Activated CD4-positive, alpha-beta T cell treated with anti-CD3 and anti-CD28 coated beads, Interleukin-2, amount 50 U/mL, for 48 hours (primary cell): Measurements from ENCODE around the gene CASZ1.

ENCODE experiments used
- DNase-seq, 2 experiments: peaks; one replicate each; pipeline ENCODE4 v3.0.0-alpha.2; 2020

Gene CASZ1

GRCh38 chr1:10648689-10649516 is 147.5 kb downstream of the CASZ1 start:
- no peak for DNase-seq

DNA sequence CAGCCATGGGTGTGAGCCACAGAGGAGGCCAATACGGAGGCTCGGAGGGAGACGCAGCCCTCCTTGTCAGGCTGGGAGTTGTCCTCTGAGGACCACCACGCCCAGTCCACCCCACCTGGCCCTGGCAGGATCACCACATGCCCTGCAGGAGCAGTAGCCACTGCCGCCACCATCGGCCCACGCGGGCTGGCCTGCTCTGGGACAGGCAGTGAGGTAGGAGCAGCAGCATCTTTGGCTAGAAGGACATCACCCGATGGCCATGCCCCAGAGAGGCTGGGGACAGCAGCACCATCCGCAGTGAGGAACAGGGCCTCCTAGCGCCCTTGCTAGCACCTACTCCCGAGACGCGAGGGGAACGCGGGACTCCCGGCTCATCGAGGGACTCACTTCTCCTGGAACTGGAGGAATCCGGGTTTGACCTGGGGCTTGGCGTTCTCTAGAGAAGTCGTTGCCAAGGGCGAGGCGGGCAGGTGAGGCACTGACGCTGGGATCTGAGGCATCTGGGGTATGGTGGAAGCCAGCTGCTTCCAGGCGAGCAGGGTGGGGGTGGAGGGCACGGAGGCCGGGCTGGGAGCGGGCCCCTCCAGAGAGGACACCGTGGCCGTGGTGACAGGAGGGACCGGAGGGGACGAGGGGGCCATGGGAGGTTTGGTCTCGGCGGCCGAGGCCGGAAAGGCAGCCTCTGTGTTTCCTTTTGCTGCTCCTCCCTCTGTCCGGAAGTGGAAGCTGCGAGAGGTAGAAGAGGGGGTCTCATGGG is 148.9 kb downstream of the CASZ1 start:
- no peak for DNase-seq

DNA sequence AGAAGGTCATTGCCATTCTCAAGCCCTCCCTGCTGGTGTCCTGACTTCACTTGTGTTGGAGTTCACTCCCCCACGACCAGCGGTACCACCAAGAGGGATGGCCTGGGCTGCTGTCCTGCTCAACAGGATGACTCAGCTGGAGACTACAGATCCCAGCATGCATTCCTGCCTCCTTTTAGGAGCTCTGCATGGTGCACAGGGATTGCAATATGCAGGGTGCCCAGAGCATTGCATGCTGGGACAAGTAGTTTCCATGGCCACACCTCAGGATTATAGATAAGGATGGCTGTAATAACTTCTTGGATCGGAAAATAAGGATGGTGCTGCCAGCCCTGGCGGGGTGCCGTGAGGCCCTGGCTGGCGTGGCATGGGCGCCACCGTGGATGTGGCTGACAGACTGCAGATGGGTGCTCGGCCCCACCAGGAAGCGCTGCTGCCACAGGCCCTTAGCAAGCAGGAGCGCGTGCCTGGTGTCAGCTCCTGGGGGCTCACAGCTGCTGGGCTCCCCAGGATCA is 150.0 kb downstream of the CASZ1 start:
- no peak for DNase-seq

DNA sequence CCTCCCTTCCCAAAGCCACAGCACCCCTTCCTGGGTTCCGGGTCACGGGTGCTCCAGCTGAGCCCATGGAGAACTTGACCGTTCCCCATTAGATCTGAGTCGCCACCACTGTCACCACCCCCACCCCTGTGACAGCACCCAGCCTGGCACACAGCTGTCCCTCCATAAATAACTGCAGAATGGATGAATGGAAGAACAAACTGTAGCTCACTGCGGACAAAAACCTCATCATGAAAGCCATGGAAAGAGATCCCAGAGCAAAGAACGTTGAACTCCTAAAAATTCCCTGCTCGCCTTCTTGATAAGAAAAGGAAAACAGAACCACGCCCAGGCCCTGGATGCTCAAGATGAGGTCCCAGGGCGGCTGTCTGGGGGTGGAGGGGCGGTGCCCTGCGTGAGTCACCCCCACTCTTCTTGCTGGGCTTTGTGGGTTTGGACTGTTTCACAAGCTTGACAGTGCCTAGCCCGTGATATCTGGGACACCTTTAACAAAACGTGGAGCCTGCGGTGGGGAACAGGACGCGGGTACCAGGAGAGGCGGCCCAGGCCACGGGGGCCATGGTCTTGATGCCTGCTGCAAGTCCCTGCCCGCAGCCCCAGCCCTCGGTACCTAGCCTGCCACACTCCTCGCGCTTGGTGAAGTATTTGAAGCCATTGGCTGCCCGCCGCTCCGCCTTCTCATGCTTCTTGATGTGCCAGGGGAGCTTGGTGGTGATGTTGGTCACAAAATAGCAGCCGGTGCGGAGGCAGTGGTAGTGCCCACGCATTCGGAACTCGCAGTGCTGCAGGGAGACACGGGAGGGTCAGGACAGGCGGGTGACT is 151.9 kb downstream of the CASZ1 start:
- peak; percentile 13 to 16 for DNase-seq

- no peak for DNase-seq
Observed at GRCh38 chr1:10643607-10644306, 152.7 kb downstream of the CASZ1 start.

DNA sequence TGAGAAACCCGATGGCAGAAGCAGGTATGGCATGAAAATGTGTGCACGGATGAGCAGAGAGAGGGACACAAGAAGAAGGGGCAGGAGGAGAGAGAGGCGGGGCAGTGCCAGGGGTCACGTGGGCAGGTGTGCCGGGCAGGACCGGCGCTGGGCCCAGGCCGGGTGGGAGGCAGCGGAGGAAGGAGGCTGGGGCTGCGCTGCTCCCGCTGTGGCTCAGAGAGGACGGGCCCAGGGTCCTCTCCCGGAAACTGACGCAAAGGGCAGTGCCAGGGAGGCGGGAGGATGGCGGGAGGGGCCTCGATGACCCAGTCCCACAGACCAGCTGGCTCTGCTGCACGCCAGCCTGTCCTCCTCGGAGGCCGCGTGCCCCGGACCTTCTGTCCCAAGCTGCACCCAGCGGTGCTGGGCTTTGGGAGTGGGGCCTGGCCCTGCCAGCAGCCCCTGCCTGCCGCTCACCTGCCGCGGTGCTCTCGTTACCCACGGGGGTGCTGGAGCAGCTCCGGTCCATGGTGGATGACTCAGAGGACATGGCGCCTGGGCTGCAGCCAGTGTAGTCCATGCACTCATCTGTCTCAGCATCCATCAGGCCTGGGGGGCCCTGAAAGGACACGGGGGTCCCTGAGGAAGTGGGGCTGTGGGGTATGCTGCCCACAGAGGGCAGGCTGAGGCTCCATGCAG is 153.9 kb downstream of the CASZ1 start:
- DNase-seq: no peak

DNA sequence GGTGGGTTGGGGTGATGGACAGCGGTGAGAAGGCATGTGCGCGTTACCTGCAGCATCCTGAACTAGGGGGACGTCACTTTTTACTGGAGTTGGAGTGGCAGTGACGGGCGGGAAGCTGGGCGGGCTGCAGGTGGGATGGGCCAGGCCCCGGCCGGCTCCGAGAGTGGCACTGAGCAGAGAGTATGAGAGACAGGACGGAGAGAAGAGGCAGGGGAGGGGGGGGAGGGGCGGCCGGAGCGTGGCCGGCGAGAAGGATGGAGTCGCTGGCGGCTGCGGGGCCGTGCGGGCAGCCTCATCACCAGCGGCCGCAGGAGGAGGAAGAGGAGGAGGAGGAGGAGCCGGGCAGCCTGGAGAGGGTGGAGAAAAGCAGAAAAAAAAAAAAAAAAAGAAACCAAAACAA is 154.5 kb downstream of the CASZ1 start:
- no peak for DNase-seq

DNA sequence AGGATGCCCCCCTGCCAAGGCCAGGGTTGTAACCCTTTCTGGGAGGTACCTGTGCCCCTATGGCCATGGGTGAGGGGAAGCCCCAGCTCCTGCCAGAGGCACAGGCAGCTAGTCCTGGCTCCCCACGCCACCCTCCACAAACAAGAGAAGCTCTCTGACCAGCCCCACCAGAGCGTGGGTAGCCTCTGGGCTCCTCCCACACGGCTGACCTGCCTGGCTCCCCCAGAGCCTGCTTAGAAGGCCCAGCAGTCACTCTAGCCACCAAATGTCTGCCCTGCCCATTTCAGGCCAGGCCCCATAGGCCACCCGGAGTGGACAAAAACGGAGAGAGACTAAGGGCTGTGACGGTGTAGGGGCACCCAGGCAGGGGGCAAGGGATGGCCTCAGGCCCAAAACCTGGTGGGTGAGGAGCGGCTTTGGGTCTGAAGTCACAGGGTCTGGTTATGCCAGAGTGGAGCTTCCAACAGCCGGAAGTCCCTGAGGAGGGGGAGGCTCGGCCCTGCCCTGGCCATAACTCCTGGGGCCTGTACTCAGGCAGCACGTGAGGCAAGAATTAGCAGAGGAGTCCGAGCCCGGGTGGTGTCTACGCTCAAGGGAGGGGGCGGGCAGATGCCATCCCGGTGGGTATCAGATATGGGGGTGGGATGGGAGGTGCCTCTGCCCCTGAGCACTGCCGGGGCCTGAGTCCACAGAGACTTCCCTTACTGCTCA is 155.4 kb downstream of the CASZ1 start:
- DNase-seq: no peak

- no peak for DNase-seq
Observed at GRCh38 chr1:10639775-10640578, 156.5 kb downstream of the CASZ1 start.

GRCh38 chr1:10639011-10639774 is 157.3 kb downstream of the CASZ1 start:
- DNase-seq: no peak

GRCh38 chr1:10638559-10639005 is 157.9 kb downstream of the CASZ1 start:
- no peak for DNase-seq

DNA sequence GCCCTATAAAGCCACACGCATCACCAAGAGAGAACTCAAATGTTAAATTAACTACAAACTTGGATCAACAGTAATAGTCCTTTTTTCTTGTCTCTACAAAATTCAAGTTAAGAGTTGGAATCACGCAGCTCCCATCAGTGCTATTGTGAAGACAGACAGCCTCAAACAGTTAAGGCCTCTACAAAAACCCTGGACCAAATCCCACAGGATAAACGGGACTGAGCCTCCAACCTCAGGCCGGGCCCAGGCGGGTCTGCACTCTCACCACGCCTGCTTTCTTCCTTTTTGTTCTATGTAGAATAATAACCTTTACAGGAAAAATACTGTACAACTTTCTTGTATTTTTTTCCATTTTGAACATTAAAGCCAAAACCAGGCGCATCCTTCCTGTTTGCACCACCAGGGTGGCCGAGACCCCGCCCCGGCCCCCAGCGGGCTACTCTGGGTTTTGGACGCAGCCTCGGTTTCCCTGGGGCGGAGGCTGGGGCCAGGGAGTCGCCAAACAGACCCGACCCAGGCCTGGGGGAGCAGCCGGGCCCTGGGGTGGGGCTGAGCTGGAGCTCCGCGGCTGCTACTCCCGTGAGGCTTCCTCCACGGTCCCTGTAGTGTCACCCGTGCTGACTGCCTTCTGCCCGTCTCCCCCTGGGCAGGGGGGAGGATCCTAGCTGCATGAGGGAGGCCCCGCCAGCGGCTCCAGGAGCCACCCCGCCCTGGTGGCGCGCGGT is 158.4 kb downstream of the CASZ1 start:
- no peak for DNase-seq

DNA sequence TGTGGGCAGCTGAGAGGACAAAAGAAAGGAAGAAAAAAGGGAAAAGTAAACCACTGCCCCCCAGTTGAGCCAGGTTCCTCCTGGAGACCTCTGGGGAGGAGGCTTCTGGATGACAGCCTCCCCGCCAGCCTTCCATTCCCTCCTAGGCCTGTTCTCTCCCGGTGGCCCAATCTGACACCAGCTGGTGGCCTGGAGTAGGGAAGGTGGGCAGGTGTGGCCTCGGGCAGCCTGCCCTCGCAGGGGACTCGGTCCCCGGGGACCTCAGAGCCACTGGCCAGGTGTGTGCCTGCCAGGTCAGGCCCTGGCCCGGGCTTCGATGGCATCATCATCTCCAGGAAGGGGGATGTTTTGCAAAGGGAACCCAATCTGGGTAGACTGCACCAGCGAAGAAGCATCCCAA is 159.0 kb downstream of the CASZ1 start:
- DNase-seq: no peak

DNA sequence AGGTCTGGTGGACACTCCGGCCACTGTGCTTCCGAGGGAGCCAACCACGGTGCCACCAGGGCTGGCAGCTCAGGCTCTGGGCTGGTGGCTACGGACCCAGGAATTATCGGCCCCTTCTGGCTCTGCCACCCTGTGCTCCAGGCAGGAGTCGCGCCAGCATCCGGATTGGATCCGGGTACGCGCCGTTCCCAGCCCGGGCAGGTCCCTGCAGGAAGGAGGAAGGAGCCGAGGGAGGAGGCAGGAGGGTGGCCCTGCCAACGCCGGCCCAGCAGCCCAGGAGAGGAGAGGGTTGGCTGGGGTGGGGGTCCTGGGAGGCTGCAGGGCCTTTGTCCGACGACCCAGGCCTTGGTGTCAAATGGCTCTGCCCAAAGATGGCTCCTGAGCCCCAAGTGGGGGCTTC is 160.5 kb downstream of the CASZ1 start:
- DNase-seq: no peak

- DNase-seq: no peak
Observed at GRCh38 chr1:10635085-10635896, 161.2 kb downstream of the CASZ1 start.

GRCh38 chr1:10634428-10635084 is 161.9 kb downstream of the CASZ1 start:
- DNase-seq: no peak

DNA sequence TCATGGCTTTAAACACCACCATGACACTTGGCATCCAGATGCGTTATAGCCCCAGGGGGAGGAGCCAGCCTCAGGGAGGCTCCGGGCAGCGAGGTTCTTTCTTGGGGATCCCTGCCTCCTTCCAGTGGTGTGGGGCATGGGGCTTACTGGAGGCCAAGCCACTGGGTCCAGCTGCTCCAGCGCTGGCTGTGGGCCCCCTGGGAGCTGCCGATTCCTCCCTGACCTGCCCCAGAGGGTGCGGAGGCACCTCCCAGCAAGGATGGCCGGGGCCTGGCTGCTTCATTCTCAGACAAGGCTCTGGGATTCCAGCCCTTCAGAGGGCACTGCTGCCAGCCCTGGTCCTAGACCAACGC is 162.4 kb downstream of the CASZ1 start:
- DNase-seq: no peak
